Endometrial microvascular endothelial cells (primary cell): Measurements from ENCODE around the gene SAMD13. TPM values are rescaled to one million over a fixed set of nuclear protein-coding genes. Genes with fewer than 3 reads are reported as not detected.

Experiments
- in situ Hi-C: cut with HindIII; loops from 2 replicates; pipeline ENCODE4 v1.10.0; 2017; ENCODE audit warnings: low sequenced_read_pairs, low pct_unique_long_range_greater_than_20kb; ENCODE audit errors: inconsistent ontology term
- total RNA-seq: library from RNA; depleted of rRNA; stranded (reverse); fragments of >200 nt; gene quantifications from one replicate; pipeline ENCODE4 v1.2.3, GENCODE V29; 2015; ENCODE audit errors: inconsistent ontology term

SAMD13 gene
- total RNA-seq: 4.5 TPM

DNA sequence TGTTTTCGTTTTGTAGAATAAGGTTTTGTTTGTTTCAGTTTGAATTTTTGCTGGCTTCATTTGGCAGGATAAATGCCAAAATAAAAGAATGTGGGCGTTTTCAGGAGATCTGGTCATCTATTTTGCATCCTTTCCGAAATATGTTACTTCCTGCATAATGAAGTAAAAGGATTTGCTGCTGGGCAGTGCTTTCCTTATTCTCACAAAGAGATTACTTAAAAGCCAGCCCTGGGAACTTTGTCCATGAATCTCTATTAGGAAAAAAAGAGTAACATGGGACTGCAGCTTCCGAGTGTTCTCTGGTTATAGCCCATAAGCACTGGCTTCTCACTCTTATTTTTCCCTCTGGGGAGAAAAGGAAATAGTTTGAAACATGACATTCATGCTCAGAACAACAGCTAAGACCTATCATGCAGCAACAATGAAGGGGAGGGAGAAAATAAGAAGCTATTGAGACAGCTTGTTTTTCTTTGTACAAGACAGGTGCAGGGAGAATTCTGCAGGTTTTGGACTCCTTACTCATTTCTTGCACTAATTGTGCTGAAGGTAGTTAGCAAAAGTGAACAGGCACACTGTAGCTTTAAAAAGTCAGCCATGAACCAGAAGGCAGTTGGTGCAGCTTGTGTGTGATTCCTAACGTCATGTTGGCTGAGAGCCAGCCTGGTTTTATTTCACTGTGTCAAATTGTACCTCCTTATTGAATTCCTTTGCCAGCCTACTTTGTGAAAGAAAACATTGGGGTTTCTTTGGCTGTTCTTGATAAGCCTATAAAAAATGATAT lies at the start of gene SAMD13:
TSS of gene SAMD13 (plus strand) at position 705 of the 781 bp plus-strand sequence. CDS start 1,527 bp downstream, outside the sequence.
- in situ Hi-C loops: no loop called here

DNA sequence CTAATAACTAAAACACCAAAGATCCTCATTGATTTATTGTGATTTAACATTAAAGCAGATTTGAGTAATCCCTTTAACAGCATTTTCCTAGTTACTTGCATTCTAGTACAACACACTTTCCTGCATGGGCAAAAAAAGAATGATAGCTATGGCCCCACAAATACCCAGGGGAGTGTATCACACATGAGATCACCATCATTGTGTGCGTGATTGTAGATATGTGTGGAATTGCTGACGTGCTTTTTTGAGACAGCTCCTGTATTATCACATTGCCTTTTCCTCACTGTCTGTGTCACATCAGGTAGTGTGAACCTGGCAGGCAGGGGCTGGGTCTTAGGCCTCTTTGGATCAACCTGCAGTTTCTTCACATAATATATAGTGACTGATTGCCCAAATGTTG lies 48.5 kb upstream of the SAMD13 start:
- in situ Hi-C loops: no loop called here

DNA sequence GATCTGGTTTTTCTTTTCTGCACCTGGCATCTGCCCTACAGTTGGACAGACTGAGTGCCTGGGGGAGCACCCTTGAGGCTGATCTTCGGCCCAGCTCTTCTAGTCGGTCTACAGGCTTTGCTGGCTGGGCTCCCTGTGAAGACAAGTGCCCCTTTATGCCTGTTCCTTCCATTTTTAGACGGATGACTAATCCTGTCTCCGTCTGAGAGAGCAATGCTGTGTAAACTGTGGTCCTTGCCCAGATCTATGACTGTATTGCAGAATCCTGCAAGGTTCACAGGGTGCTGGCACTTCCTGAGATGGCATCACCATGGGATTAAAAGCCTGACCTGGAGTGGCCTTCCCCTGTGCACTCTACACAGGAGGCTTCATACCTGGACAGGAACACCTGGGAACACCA lies 47.6 kb upstream of the SAMD13 start:
- in situ Hi-C loops: no loop called here

- in situ Hi-C loops: no loop called here
Measured at GRCh38 chr1:84254703-84255238, 46.7 kb upstream of the SAMD13 start.

DNA sequence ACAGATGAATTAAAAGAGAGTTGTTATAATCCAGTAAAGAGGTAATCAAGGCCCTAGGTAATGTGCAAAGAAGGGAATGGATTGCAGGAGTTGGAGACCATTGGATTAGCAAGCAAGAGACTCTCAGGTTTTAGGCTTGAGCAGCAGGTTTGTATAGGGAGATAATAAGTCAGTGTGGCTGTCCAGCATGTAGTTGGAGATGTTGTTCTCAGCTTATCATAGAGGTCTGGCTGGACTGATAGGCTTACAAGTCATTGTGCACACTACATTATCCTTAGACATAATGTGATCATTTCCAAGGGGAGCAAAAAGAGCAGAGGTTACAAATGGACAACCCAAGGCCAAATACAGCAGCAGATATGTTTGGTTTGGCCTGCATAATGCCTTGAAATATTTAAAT lies 45.9 kb upstream of the SAMD13 start:
- in situ Hi-C loops: no loop called here

GRCh38 chr1:84257617-84258016 lies 43.9 kb upstream of the SAMD13 start:
- in situ Hi-C loops: no loop called here

DNA sequence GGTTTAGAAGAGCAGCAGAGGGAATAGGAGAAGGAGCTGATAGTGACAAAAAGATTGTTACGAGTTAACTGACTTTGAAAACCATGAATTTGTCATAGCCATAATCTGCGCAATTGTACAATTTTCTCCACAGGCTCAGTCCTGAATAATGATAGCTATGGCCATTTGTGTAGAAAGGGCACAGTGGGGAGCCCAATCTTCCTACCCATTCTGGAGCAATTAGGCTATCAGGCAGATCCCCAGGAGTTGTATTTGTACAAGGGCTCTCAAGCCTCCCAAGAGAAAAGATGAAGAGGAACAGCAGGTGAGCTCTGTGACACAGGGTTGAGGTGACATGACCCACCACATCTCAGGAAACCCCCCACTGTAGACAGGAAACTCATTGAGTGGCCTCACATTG lies 42.1 kb upstream of the SAMD13 start:
- in situ Hi-C loops: no loop called here

- in situ Hi-C loops: no loop called here
Measured at GRCh38 chr1:84259989-84260388, 41.5 kb upstream of the SAMD13 start.

GRCh38 chr1:84260852-84261518 lies 40.5 kb upstream of the SAMD13 start:
- in situ Hi-C loops: no loop called here

DNA sequence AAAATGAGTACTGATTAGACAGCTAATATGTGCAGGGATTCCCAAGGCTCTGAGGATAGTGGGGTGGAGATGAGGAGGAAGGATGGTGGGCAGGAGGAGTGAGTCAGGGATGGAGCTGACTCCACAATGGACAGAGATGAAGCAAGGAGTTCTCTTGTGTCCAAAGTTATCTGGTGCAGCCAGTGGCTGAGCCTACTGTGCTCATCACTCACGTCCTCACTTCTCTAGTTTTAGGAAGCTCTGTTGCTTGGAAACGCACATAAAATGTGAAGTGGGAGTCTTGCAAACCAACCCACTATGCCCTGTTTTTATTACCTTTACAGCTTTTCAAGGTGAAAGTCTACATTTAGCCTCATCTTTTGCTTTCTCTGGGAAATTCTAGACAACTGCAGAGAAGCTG lies 36.5 kb upstream of the SAMD13 start:
- in situ Hi-C loops: no loop called here

GRCh38 chr1:84265867-84266266 lies 35.6 kb upstream of the SAMD13 start:
- in situ Hi-C loops: no loop called here

DNA sequence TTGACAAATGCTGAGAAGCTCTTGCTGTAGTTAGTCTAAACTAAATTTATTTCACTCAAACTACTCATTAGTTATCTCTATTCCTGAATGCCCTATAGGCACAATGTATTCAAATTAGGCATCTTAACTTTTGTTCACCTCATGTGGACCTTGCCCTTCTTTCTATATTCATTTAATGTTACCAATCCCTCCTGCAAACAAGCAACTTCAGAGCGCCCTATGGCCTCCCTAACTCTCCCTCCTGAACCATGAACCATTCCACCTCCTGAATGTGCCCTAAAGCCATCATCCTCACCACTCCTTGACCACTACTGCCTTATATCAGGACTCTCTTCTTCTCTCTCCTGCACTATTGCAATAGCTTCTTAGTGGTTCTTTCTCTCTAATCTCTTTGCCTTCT lies 34.8 kb upstream of the SAMD13 start:
- in situ Hi-C loops: no loop called here

- in situ Hi-C loops: no loop called here
Measured at GRCh38 chr1:84267476-84267875, 34.0 kb upstream of the SAMD13 start.

DNA sequence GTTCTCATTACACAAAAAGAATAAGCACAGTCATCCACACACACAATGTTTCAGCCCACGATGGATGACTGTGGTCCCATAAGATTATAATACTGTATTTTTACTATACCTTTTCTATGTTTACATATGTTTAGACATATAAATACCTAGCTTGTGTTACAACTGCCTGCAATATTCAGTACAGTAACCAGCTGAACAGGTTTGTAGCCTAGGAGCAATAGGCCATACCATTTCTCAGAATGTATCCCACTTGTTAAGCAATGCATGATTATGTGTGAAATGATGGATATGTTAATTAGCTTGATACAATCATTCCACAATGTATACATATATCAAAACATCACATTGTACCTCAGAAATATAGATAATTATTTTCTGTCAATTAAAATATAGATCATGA lies 33.2 kb upstream of the SAMD13 start:
- in situ Hi-C loops: no loop called here

DNA sequence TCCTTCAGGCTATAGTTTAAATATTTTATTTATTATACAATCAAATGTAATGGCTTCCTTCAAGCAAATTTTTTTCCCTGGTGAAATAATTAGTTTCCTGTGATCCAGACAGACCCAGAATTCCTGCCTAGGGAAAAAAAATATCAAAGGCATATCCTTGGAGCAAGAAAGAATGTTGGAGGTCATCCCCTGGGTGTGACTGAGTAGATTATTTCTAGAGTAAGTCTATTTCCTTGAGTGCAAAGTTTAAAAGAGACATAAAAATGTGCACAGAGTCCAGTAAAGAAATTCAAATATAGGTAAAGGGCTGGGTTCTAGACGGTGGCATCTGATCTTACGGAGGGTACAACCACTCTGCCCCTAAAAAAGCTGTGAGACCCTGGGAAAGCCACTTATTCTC lies 32.2 kb upstream of the SAMD13 start:
- in situ Hi-C loops: no loop called here

- in situ Hi-C loops: no loop called here
Measured at GRCh38 chr1:84271441-84272151, 29.9 kb upstream of the SAMD13 start.

- in situ Hi-C loops: no loop called here
Measured at GRCh38 chr1:84272401-84272800, 29.1 kb upstream of the SAMD13 start.

DNA sequence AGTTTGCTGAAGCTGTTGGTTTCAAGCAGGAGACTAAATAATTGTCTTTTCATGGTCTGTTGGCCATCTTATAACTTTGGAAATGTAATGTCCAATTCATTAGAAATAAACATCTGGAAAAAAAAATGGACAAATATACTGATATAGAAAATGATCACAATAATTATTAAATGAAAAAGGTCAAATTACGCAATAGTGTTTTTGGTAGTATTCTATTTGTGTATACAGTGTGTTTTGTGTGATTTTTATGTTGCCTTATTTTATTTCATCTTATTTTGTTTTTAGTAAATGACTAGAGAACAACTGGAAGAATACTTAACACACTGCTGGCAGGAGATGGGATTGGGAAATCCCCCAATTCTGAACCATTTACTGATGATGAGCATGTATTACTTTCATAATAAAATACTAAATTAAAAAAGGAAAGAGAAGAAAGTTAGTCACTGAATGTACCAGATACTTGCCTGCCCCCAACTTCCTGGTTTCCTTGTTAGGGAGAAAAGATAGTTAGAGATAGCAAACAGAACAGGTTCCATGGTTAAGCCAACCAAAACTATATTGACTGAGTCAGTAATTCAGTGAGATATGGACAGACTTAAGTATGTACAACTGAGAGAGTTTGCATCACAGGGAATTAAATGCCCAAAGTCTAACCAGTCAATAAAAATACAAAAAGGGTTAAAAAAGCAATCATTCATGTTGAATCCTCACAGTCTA lies 24.0 kb upstream of the SAMD13 start:
- in situ Hi-C loops: no loop called here

- in situ Hi-C loops: no loop called here
Measured at GRCh38 chr1:84278905-84279304, 22.6 kb upstream of the SAMD13 start.
